8988T (cell line): Measurements from ENCODE around the gene SPATS2L.

Source experiments
- DNase-seq: peaks from one replicate; pipeline ENCODE4 v3.0.0; 2011

The SPATS2L gene

GRCh38 chr2:200353120-200353519, 46.6 kb downstream of the SPATS2L start:
- no peak for DNase-seq

- DNase-seq = no peak
Observed at GRCh38 chr2:200353874-200354273, 47.4 kb downstream of the SPATS2L start.

- no peak for DNase-seq
Observed at GRCh38 chr2:200354833-200355751, 48.6 kb downstream of the SPATS2L start.

- DNase-seq = no peak
Observed at GRCh38 chr2:200356321-200356720, 49.8 kb downstream of the SPATS2L start.

- no peak for DNase-seq
Observed at GRCh38 chr2:200356857-200357384, 50.4 kb downstream of the SPATS2L start.

GRCh38 chr2:200357845-200358244, 51.4 kb downstream of the SPATS2L start:
- no peak for DNase-seq

GRCh38 chr2:200359552-200359951, 53.1 kb downstream of the SPATS2L start:
- DNase-seq = no peak

- DNase-seq = no peak
Observed at GRCh38 chr2:200360364-200360763, 53.9 kb downstream of the SPATS2L start.

GRCh38 chr2:200362202-200362917, 55.9 kb downstream of the SPATS2L start:
- DNase-seq = no peak

- no peak for DNase-seq
Observed at GRCh38 chr2:200363279-200363678, 56.8 kb downstream of the SPATS2L start.

GRCh38 chr2:200364142-200364541, 57.6 kb downstream of the SPATS2L start:
- DNase-seq = no peak

- no peak for DNase-seq
Observed at GRCh38 chr2:200364620-200365019, 58.1 kb downstream of the SPATS2L start.

- no peak for DNase-seq
Observed at GRCh38 chr2:200365209-200365608, 58.7 kb downstream of the SPATS2L start.

- no peak for DNase-seq
Observed at GRCh38 chr2:200367155-200367554, 60.7 kb downstream of the SPATS2L start.

GRCh38 chr2:200369886-200370285, 63.4 kb downstream of the SPATS2L start:
- DNase-seq = no peak

GRCh38 chr2:200373231-200373630, 66.7 kb downstream of the SPATS2L start:
- no peak for DNase-seq

- no peak for DNase-seq
Observed at GRCh38 chr2:200373973-200374416, 67.5 kb downstream of the SPATS2L start.

GRCh38 chr2:200376513-200377354, 70.2 kb downstream of the SPATS2L start:
- DNase-seq = no peak

GRCh38 chr2:200377355-200378336, 71.2 kb downstream of the SPATS2L start:
- no peak for DNase-seq

GRCh38 chr2:200378652-200379290, 72.3 kb downstream of the SPATS2L start:
- DNase-seq = no peak
